T-helper 2 cell treated with Interferon-gamma antibody and Interleukin-4, amounts not matched to agents 100 ng/mL and 5 ng/mL, for 36 hours (primary cell): ENCODE data around the gene JAKMIP3. TPM values are rescaled to one million over a fixed set of nuclear protein-coding genes. Genes with fewer than 3 reads are reported as not detected.

Experiments used
- intact Hi-C: fragments of 100-400 bp; cut with micrococcal nuclease; formaldehyde crosslinking; loops from one replicate; pipeline ENCODE4 v1.15.1; 2023
- total RNA-seq: library from RNA; stranded (reverse); gene quantifications from 2 replicates; pipeline ENCODE4 v1.2.3, GENCODE V29; 2022

Gene JAKMIP3
- total RNA-seq, 1 donor from 2014 or later, result 1.0 TPM

GRCh38 chr10:132097609-132098377 is 32.0 kb downstream of the JAKMIP3 start:
- intact Hi-C loops, result no loop called here

GRCh38 chr10:132098539-132099388 is 33.0 kb downstream of the JAKMIP3 start:
- intact Hi-C loops, result no loop called here

DNA sequence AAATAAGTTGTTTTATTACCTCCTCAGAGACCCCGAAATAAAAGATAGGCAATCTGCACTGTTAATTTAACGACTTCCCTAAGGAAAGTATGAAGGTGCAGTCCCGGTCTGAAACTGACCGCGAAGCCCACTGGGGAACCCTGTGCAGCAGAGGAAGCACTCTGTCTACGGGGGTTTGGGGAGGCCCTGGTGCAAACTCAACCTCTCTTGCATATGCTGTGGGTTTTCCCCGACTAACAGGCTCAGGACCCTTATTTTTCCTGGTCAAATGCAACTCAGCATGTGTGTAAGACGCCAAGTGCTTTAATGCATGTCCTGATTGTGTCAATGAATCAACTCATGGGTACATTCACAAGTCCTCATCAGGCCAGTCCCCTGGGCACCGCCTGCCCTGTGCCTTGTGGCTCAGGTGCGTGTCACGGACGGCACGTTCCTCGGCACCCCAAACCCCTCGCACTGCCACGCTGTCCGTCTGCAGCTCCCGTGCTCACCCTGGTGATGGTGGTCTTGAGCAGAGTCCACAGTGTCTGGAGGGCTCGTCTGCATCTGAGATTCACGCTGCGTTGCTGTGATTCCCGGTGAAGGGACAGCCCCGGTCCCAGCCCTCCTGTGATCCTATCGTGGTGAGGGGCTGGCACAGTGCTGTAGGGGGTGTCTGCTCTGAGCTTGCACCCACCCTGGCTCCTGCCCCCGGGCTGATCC is 33.8 kb downstream of the JAKMIP3 start:
- intact Hi-C loops, result no loop called here

DNA sequence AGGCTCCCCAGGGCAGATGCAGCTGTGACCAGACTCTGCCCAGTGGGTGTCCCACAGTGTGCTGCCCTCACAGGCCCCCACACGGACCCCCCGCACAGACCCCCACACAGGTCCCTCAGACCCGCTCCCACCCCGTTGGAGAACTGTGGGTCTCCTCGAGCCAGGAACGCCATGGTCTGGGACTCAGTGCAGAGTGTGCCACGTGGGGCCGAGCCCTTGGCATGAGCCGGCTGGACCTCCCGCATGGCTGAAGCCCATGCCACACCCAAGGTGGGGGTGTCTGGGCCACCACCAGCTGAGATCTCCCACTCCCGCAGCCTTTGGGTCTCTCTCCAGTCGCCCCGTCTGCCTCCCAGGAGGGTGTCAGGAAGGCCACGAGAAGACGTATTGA is 34.3 kb downstream of the JAKMIP3 start:
- intact Hi-C loops, result no loop called here

DNA sequence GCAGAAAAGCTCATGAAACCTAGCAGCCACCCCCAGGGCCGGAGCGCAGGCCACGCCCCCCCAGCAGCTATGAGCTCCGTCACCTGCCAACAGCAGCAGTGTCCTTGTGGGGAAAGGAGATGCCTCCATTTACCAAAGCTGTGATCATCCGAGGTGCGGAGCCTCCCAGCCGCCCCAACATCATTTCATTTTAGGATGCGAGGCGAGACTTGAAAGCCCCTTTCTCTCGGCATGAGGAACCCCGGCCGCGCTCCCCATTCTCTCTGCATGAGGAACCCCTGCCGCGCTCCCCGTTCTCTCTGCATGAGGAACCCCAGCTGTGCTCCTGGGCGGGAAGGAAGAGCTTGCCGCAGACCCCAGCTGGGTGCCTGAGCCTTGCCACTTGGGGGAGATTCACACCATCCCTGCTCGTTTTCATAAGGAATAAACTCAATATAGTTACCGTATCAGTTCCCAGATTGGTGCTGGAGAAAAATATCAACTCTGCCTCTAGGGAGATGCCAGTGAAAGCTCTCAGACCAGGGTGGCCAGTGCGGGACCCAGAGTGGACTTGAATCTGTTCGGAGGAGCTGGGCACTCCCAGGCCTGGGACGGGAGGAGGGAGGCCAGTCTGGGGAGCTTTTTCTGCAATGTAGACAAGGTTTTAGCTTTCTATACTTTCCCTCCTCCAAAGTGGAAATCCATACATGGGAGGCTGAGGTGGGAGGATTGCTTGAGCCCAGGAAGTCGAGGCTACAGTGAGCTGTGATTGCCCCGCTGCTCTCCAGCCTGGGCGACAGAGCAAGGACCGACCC is 35.0 kb downstream of the JAKMIP3 start:
- intact Hi-C loops, result no loop called here

GRCh38 chr10:132101529-132101928 is 35.8 kb downstream of the JAKMIP3 start:
- intact Hi-C loops, result no loop called here

DNA sequence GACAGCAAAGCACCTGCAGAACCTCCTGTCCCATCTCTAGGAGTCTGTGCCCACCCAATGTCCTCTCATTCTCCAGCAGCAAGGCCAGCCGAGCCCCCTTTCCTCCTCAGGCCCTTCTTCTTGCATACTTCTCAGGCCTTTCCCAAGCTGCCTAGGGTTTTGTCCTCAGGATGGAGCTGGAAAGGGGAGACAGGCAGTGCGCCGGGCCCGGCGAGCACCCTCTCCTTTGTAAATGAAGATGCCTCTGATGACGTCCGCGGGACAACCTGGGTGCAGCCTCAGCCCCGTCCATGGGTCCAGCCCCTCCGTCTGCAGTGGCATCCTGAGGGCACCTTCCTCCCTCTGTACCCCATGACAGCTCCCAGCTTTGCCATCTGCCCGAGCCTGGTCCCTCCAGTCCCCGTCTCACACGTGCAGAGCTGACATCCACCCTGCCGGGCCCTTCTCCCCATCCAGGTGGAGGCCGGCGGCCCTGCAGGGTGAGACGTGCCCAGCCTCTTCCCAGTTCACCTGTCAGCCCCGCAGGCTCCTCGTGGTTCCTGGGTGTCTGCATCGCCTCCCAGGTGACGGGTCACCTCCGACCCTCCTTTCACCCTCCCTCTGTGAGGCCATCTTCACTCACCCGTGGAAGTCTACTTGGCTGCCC is 36.4 kb downstream of the JAKMIP3 start:
- intact Hi-C loops, result no loop called here

- intact Hi-C loops, result no loop called here
Observed at GRCh38 chr10:132102717-132103110, 37.0 kb downstream of the JAKMIP3 start.

- intact Hi-C loops, result no loop called here
Observed at GRCh38 chr10:132103116-132103910, 37.6 kb downstream of the JAKMIP3 start.

DNA sequence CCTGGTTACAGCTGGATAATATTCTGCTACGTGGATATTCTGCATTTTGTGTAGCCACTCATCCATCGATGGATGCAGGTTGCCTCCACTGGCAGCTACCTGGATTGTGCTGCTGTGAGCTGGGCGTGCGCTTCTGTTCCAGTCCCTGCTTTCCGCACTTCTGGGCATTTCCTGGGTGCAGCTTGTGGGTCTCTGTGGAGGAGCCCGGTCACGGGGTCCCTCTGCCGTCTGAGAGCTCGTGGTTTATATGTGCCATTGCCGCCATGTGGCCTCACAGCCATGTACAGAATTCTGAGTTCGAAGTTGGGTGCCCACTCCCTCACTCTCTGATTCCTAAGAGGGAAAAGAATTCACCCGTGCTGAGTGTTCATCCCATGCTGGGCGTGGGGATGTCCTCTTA is 38.3 kb downstream of the JAKMIP3 start:
- intact Hi-C loops, result no loop called here

DNA sequence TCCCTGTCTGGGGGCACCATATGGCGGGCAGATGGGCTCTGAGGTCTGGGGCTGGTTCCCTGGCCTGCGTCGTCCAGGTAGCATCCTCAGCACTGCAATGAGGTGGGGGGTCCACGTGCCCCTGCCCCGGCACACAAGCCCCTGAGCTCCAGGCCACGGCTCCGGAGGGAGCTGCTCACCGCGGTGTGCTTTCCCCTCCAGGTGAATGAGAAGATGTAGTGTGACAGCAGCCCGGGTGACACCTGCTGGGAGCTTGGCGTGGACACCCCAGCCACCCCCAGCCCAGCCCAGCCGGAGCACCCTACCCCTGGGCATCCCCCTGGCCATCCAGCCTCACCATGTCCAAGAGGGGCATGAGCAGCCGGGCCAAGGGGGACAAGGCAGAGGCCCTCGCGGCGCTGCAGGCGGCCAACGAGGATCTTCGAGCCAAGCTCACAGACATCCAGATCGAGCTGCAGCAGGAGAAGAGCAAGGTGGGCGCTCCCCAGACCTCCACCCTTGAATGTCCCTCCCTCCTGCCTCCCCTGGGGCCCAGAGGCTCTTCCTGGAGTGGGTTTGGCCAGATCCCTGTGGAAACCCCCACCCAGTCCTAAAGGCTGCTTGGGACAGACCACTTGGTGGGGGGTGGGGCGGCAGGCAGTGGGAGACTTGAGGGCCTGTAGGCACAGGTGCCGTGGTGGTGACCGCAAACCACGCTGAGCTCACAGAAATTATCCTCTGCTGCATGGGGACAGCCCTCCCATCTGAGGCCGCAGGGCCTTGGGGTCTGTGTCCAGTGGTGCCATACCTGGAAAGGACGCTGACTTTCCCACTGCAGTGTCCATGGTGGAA is 38.9 kb downstream of the JAKMIP3 start:
- intact Hi-C loops, result no loop called here

DNA sequence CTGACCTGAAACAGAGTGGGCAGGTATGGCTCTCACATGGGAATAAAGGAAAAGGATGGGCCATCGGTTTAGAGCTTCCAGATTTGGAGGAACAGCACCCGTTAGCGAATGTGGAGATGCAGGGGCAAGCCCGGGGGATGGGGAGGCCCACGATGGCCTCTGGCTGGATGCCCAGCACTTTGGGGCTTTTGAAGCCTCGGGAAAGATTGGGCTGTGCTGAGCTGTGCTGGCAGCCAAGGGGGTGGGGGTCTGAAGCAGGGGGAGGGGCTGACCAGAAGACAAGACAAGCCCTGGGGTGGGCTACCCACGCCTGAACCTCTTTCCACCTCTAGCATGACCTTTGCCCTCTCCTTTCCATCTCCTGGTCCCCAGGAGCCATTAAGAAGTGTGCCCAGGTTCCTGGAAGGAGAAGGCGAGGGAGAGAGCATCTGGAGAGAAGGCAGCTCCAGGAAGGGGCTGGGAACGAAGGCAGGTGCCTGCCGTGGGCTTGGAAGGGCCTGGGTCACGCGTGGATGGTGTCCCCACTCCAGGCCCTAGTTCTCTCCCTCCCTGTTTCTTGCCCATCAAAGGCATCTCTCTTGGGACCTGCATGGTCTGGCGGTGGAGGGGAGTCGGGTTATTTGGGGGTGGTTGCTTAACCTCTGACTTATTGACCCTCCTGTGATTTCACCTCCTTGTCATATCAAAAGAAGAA is 39.7 kb downstream of the JAKMIP3 start:
- intact Hi-C loops, result no loop called here

DNA sequence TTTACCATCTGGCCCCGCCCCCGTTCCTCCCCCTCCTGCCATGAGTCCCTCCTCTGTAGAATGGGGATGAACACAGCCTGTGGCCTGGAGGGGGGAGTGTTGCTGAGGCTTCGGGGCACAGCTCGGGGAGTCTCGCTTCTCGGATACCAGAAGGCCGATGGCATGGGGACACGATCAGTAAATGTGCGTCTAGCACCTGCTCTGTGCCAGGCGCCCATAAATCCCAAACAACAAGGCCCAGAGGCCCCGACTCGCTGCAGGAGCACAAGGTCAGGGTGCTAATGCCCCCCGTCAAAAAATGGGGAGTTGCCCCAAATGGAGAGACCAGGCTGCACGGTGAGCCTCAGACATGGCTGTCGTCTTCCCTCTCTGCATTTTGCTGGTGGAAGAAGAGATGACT is 40.7 kb downstream of the JAKMIP3 start:
- intact Hi-C loops, result no loop called here

DNA sequence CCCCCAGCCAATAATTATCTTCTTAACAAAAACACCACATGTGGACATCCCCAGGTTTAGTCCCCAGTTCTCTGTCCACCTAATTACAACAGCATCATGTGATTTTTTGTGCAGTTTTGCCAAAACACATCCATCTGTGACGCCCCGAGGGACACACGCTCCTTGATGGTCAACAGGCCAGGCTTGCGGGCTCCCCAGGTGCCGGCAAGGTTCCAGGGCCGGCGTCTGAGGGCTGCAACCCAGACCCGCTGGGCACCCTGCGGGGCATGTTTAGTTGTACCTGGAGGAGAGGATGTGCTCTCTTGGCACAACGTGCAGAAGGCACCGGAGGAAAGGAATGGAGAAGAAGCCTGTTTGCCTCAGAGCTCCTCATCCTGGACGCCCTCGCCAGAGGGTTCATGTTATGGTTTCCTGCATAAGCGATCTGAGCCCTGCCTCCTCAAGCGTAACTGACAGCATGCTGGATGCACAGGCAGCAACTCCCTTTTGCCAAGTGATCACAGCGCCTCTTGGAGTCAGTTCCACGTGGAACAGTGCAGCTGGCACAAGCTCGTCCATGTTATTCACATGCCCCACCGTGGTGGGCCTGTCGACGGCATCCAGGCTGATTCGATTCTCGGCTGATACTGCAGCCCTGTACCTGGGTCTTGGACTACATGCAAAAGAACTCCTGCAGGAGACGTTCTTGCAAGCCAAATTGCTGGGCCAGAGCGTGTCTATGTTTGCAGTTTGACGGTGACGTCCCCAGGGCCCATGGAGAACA is 41.6 kb downstream of the JAKMIP3 start:
- intact Hi-C loops, result no loop called here

- intact Hi-C loops, result no loop called here
Observed at GRCh38 chr10:132107949-132108877, 42.5 kb downstream of the JAKMIP3 start.

DNA sequence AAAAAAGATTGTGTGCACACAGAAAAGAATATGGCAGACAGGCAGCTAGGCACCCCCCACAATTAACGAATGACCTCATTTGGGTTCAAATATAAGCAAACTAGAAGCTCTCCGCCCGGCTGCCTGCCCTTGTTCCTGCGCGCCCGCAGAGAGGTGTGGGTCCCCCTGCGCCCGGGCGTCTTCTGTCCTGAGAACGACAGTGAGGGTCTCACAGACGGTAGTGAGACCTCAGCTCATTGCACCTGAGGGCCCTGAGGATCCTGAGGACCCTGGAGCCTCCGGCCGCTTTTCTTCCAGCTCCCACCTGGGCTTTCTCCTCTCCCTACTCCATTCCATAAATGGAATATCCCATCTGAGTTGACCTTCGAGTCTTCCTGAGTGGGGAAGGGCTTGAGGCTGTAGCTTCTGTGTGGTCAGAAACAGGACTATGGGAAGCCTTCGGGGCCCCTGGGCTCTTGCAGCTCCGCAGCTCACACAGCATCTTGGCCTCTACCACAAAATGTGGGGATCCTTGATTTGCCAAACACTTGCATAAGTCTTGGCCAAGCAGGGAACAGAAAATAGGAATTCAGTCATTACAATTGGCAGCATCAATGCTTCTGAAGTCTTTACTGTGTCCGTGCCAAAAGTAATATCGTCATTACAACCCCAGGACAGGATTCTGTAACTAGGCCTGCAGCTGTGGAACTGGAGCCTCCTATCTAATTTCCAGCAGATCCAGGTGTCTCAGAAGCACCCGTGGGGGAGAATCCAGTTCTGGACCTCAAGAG is 43.8 kb downstream of the JAKMIP3 start:
- intact Hi-C loops, result no loop called here
